Bronchial epithelial cell (primary cell): ENCODE data around the gene ST3GAL3. TPM values are rescaled to one million over a fixed set of nuclear protein-coding genes. Genes with fewer than 3 reads are reported as not detected.

Source experiments
- DNase-seq: peaks from one replicate; pipeline ENCODE4 v3.0.0-alpha.2; 2010; ENCODE audit warnings: low read depth
- FAIRE-seq: peaks from 2 replicates; lab custom pipeline; 2011; peaks lifted over from hg19 to GRCh38; lab: Jason Lieb, UNC
- H3K27me3 ChIP-seq: 2 replicates; pipeline ENCODE4 v1.5.1; 2011; ENCODE audit warnings: low read length; ENCODE audit not compliant: control insufficient read depth, insufficient read depth
- H3K36me3 ChIP-seq: 2 replicates; pipeline ENCODE4 v1.5.1; 2011; ENCODE audit warnings: low read length; ENCODE audit not compliant: control insufficient read depth, insufficient read depth
- H3K4me3 ChIP-seq: 2 replicates; pipeline ENCODE4 v1.5.1; 2011; ENCODE audit warnings: mild to moderate bottlenecking, low read depth, low read length, control low read depth
- CTCF ChIP-seq: IDR thresholded peaks from 2 replicates; pipeline ENCODE4 v1.5.1; 2011; ENCODE audit warnings: mild to moderate bottlenecking, moderate library complexity, low read length, control low read depth, inconsistent platforms; ENCODE audit not compliant: insufficient read depth, severe bottlenecking
- total RNA-seq: library from RNA; depleted of rRNA; stranded (reverse); fragments of >200 nt; gene quantifications from 2 replicates; pipeline ENCODE4 v1.2.1, GENCODE V29; 2014

ST3GAL3 gene
- total RNA-seq, 1 donor from 2014 or later = 10.3 TPM

DNA sequence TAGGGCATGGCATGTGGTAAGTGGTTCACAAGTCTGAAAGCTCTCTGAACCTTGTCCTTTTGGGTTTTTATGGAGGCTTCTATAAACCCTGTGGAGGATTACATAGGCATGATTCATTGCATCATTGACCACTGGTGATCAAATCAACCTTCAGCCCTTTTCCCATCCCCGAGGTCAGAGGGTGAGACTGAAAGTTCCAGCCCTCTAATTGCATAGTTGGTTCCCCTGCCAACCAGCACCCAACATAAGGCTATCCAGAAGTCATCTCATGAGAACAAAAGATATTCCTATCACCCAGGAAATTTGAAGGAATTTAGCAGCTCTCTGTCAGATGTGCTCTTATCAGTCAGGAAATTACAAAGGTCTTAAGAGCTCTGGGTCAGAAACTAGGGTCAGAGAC lies 136.8 kb downstream of the ST3GAL3 start:
- no peak for TF ChIP-seq CTCF
- H3K4me3 ChIP-seq = no peak overlapping the region
- no peak for FAIRE-seq
- DNase-seq = no peak
- H3K27me3 ChIP-seq = no peaks in the 10 kb centered on the region
- H3K36me3 ChIP-seq = peaks cover 3% of the 10 kb centered on the region

- peak; percentile 75 for DNase-seq
- TF ChIP-seq CTCF = no peak
- no peaks in the 10 kb centered on the region for H3K36me3 ChIP-seq
- H3K27me3 ChIP-seq = no peaks in the 10 kb centered on the region
- FAIRE-seq = no peak
- no peak overlapping the region for H3K4me3 ChIP-seq
These were observed 140.0 kb downstream of the ST3GAL3 start for GRCh38 chr1:43847290-43847689.

DNA sequence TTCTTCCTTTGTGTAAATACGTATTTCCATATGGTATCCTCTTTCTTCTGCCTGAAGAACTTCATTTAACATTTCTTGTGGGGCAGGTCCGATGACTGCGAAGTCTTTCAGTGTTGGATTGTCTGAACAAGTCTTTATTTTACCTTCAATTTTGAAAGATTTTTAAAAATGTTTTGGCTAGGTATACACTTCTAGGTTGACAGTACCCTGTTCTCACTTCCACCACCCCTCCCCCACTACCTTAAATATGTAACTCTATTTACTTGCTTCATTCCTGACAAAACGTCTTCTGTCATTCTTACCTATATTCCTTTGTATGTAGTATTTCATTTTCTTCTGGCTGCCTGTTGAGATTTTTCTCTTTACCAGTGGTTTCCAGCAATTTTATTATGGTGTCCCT lies 140.5 kb downstream of the ST3GAL3 start:
- Histone ChIP-seq H3K4me3 (no peak overlapping the region), H3K27me3 (no peaks in the 10 kb centered on the region), H3K36me3 (no peaks in the 10 kb centered on the region)
- no peak for TF ChIP-seq CTCF
- DNase-seq (no peak), FAIRE-seq (no peak)

GRCh38 chr1:43849670-43850069 lies 142.3 kb downstream of the ST3GAL3 start:
- H3K36me3 ChIP-seq = no peaks in the 10 kb centered on the region
- no peak overlapping the region for H3K4me3 ChIP-seq
- H3K27me3 ChIP-seq = no peaks in the 10 kb centered on the region
- FAIRE-seq = no peak
- no peak for DNase-seq
- no peak for TF ChIP-seq CTCF

DNA sequence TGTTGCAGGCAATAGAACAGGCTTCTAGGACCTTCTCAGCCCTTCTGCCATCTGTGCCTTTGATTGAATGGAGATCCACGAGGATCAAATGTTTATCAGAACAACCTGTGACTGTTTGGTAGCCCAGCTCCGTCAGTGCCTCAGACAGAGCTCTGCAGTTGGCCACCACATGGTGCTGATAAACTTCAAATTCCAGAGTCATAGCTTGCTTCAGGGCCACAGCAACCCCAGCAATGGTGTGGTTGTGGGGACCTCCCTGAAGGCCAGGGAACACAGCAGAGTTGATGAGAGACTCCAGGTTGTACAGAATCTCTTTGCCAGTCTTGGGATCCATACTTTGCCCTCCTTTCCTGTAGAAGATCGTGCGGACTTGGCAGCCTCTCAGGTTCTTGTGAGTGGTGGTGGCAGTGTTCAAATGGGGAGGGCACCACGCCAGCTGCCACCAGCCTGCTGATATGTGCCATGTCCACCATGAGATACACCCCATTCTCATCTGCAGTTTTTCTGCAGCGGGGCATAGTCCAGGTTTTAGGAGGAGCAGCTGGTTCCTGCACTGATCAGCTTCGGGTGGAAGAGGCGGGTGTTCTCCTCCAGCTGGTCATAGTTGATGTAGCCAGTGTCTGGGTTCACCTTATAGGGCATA lies 143.4 kb downstream of the ST3GAL3 start:
- Histone ChIP-seq H3K27me3 (no peaks in the 10 kb centered on the region), H3K36me3 (no peaks in the 10 kb centered on the region), H3K4me3 (no peak overlapping the region)
- no peak for TF ChIP-seq CTCF
- FAIRE-seq (no peak), DNase-seq (no peak)
